ENCODE data around the gene INCENP. TPM values are rescaled to one million over a fixed set of nuclear protein-coding genes. Genes with fewer than 3 reads are reported as not detected.

Gene INCENP
- total and polyA plus RNA-seq, 11 donors: 2.0 to 22.8 (median 12.5) TPM

GRCh38 chr11:62130283-62131169 lies 6.7 kb downstream of the INCENP start:
- TF ChIP-seq, protein P1, sequence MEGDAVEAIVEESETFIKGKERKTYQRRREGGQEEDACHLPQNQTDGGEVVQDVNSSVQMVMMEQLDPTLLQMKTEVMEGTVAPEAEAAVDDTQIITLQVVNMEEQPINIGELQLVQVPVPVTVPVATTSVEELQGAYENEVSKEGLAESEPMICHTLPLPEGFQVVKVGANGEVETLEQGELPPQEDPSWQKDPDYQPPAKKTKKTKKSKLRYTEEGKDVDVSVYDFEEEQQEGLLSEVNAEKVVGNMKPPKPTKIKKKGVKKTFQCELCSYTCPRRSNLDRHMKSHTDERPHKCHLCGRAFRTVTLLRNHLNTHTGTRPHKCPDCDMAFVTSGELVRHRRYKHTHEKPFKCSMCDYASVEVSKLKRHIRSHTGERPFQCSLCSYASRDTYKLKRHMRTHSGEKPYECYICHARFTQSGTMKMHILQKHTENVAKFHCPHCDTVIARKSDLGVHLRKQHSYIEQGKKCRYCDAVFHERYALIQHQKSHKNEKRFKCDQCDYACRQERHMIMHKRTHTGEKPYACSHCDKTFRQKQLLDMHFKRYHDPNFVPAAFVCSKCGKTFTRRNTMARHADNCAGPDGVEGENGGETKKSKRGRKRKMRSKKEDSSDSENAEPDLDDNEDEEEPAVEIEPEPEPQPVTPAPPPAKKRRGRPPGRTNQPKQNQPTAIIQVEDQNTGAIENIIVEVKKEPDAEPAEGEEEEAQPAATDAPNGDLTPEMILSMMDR (IDR thresholded peaks at IDR 0.05): no peak
- TF ChIP-seq POLR2A (IDR thresholded peaks at IDR 0.05): no peak
- H3K36me3 ChIP-seq: peaks cover 0 to 44% (median 28%) of the 10 kb centered on the region in 9 donors
- intact Hi-C loops (cut with DNase I): no loop called here
- 95 to 97% (median 97%) methylated on average over 33 to 34 of the region's 34 CpGs for WGBS, 4 donors
- H3K27me3 ChIP-seq: no peaks in the 10 kb centered on the region
- peaks cover 0 to 10% (median 0%) of the 10 kb centered on the region in 12 donors for H3K4me1 ChIP-seq
- H3K27ac ChIP-seq: no peak overlapping the region
- no peak for DNase-seq
- H3K4me3 ChIP-seq: no peak overlapping the region
- ATAC-seq: no peak
- no peaks in the 10 kb centered on the region for H3K9me3 ChIP-seq

DNA sequence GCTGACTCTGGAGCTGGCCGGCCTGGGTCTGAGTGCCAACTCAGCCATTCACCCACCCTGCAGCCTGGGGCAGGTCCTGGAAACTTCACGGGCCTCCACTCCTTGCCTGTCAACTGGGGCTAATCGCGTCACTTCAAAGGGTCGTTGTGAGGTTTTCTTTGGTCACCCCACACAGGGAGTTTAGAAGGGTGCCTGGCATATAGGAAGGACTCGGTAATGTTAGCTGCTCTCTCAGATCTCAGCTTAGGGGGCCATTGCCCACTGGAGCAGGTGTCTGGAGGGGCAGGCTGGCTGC lies 7.3 kb downstream of the INCENP start:
- Histone ChIP-seq H3K27ac (no peak overlapping the region), H3K9me3 (no peaks in the 10 kb centered on the region), H3K4me1 (peaks cover 0 to 5% (median 0%) of the 10 kb centered on the region in 12 donors), H3K36me3 (peaks cover 0 to 44% (median 28%) of the 10 kb centered on the region in 9 donors), H3K27me3 (no peaks in the 10 kb centered on the region), H3K4me3 (no peak overlapping the region)
- DNase-seq: no peak
- intact Hi-C loops (cut with DNase I): no loop called here
- no peak for ATAC-seq
- TF ChIP-seq POLR2A (IDR thresholded peaks at IDR 0.05): no peak
- TF ChIP-seq, protein P1 (IDR thresholded peaks at IDR 0.05): no peak
- WGBS, 4 donors: 91 to 97% (median 96%) methylated on average over 6 of the region's 6 CpGs

DNA sequence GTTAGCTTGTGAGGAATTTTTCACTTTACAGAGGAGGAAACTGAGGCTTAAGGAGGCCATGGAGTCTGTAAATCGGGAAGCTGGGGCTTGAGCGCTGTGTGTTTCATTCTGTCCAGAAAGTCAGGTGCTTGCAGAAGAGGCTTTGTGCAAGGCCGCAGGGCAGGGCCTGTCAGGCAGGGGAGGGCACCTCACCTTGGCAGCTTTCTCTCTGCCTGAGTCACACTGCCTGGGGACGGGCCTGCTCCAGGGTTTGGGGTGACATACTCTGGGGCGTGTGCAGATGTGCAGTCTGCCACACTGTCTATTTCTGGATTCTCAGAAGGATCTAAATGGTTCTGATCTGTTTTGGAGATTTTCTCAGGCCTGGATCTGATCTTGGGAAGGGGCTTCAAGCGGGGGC lies 8.4 kb downstream of the INCENP start:
- Histone ChIP-seq H3K36me3 (peaks cover 0 to 44% (median 28%) of the 10 kb centered on the region in 9 donors), H3K9me3 (no peaks in the 10 kb centered on the region), H3K27ac (no peak overlapping the region), H3K4me1 (no peaks in the 10 kb centered on the region), H3K4me3 (no peak overlapping the region), H3K27me3 (no peaks in the 10 kb centered on the region)
- no peak for DNase-seq
- intact Hi-C loops (cut with DNase I): no loop called here
- TF ChIP-seq, protein P1 (IDR thresholded peaks at IDR 0.05): no peak
- no peak for TF ChIP-seq POLR2A (IDR thresholded peaks at IDR 0.05)
- peak in 2 of 4 donors; percentile 27 to 35 for ATAC-seq
- WGBS, 4 donors: 91 to 95% (median 94%) methylated on average over 6 of the region's 6 CpGs

- Histone ChIP-seq H3K27ac (no peak overlapping the region), H3K36me3 (peaks cover 0 to 44% (median 28%) of the 10 kb centered on the region in 9 donors), H3K27me3 (no peaks in the 10 kb centered on the region), H3K9me3 (no peaks in the 10 kb centered on the region), H3K4me3 (no peak overlapping the region), H3K4me1 (no peaks in the 10 kb centered on the region)
- no peak for TF ChIP-seq POLR2A (IDR thresholded peaks at IDR 0.05)
- TF ChIP-seq, protein P1 (IDR thresholded peaks at IDR 0.05): no peak
- intact Hi-C loops (cut with DNase I): no loop called here
- 81 to 87% (median 86%) methylated on average over 6 of the region's 6 CpGs for WGBS, 4 donors
- DNase-seq (no peak), ATAC-seq (no peak)
Measured at GRCh38 chr11:62132689-62133293, 9.0 kb downstream of the INCENP start.

Measured in heart left ventricle (tissue), 16 donors.